ENCODE results near the gene BTNL9.
"Not testable (repeated sequence)": the region's sequence is repeated elsewhere in the genome, so short reads cannot be mapped to it uniquely, and the experiment has no call there.

DNA sequence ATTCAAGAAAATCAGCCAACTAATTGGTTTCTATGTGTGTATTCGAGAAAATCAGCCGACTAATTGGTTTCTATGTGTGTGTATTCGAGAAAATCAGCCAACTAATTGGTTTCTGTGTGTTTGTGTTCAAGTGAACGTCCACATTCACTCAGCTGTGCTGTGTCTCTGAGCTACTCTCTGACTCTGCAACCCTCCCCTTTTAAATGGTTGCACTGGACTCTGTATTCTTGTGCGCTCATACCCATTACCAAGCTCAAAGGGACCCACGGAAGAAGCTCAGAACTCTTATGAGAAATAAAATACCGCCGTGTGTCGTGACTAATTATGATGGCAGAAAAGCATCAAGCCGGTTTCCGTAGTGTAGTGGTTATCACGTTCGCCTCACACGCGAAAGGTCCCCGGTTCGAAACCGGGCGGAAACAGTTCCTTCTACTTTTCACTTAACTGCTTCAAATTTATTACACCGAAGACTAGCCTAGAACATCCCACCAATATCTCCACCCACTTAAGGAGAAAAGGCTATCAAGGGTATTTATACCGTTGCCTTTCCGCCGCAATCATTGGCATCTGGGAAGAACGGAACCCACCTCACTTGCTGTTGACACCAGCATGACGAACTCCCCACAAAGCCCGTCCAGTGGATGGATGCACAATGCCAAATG, 56.8 kb downstream of the BTNL9 start:
- TF ChIP-seq EZH2phosphoT487 (conservative IDR thresholded peaks at IDR 0.05; ENCODE audit: low read length): not testable (repeated sequence)
- TF ChIP-seq, protein P1, sequence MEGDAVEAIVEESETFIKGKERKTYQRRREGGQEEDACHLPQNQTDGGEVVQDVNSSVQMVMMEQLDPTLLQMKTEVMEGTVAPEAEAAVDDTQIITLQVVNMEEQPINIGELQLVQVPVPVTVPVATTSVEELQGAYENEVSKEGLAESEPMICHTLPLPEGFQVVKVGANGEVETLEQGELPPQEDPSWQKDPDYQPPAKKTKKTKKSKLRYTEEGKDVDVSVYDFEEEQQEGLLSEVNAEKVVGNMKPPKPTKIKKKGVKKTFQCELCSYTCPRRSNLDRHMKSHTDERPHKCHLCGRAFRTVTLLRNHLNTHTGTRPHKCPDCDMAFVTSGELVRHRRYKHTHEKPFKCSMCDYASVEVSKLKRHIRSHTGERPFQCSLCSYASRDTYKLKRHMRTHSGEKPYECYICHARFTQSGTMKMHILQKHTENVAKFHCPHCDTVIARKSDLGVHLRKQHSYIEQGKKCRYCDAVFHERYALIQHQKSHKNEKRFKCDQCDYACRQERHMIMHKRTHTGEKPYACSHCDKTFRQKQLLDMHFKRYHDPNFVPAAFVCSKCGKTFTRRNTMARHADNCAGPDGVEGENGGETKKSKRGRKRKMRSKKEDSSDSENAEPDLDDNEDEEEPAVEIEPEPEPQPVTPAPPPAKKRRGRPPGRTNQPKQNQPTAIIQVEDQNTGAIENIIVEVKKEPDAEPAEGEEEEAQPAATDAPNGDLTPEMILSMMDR (IDR thresholded peaks at IDR 0.05; ENCODE audit: insufficient read depth, low read length, poor library complexity, severe bottlenecking): not testable (repeated sequence)
